GM06990 (cell line): Measurements from ENCODE around the gene CDO1.
"Not testable (repeated sequence)": the region's sequence is repeated elsewhere in the genome, so short reads cannot be mapped to it uniquely, and the experiment has no call there.

Source experiments
- DNase-seq: peaks from one replicate; pipeline ENCODE4 v3.0.0-alpha.2; 2011; ENCODE audit not compliant: insufficient read length; ENCODE audit errors: extremely low read depth
- H3K27me3 ChIP-seq: replicated peaks from 2 replicates; pipeline ENCODE4 v1.6.0; 2011; ENCODE audit warnings: low read length; ENCODE audit not compliant: control insufficient read depth, insufficient read depth
- H3K36me3 ChIP-seq: 2 replicates; pipeline ENCODE4 v1.5.1; 2011; ENCODE audit warnings: low read length; ENCODE audit not compliant: control insufficient read depth, insufficient read depth
- H3K4me3 ChIP-seq: replicated peaks from 2 replicates; pipeline ENCODE4 v1.5.1; 2011; ENCODE audit warnings: low read depth, mild to moderate bottlenecking, control low read depth, low read length
- TF ChIP-seq, protein P1 (sequence below): IDR thresholded peaks from 2 replicates; pipeline ENCODE4 v1.5.1; 2011; ENCODE audit warnings: low read length, control low read depth, mild to moderate bottlenecking, inconsistent platforms; ENCODE audit not compliant: insufficient read depth, poor library complexity, severe bottlenecking

Gene CDO1

DNA sequence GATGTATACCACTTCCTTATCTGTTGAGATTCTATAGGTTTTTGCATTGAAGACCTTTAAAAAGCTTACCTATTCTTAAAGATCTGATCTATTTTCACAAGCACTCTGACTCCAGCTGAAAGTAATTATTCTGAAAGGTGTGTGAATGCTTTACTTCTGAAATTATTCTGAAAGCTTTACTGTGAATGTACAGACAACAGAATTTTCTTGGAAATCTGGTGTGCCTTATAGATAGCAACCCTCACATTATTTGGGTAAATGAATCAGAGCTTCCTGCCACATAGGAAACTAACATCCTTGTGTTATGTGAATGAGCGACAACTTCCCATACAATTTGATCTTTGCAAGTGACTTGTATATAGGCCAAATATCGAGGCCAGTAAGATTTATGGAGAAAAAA is 6.5 kb downstream of the CDO1 start:
- no peaks in the 10 kb centered on the region for H3K36me3 ChIP-seq
- H3K4me3 ChIP-seq, result no peak overlapping the region
- no peak for DNase-seq
- H3K27me3 ChIP-seq, result no peaks in the 10 kb centered on the region
- TF ChIP-seq, protein P1, sequence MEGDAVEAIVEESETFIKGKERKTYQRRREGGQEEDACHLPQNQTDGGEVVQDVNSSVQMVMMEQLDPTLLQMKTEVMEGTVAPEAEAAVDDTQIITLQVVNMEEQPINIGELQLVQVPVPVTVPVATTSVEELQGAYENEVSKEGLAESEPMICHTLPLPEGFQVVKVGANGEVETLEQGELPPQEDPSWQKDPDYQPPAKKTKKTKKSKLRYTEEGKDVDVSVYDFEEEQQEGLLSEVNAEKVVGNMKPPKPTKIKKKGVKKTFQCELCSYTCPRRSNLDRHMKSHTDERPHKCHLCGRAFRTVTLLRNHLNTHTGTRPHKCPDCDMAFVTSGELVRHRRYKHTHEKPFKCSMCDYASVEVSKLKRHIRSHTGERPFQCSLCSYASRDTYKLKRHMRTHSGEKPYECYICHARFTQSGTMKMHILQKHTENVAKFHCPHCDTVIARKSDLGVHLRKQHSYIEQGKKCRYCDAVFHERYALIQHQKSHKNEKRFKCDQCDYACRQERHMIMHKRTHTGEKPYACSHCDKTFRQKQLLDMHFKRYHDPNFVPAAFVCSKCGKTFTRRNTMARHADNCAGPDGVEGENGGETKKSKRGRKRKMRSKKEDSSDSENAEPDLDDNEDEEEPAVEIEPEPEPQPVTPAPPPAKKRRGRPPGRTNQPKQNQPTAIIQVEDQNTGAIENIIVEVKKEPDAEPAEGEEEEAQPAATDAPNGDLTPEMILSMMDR, result no peak

DNA sequence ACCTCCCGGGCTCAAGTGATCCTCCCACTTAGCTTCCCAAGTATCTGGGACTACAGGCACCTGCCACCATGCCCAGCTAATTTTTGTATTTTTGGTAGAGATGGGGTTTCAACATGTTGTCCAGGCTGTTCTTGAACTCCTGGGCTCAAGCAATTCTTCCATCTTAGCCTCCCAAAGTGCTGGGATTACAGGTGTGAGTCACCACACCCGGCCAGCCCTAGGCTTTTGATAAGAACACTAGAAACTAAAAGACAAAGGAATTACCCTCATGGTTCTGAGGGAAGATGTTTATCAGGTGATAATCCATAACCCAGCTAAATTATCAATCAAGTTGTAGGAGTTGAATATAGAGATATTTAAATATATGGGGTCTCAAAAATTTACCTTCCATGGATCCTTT is 8.4 kb downstream of the CDO1 start:
- H3K36me3 ChIP-seq, H3K27me3 ChIP-seq, DNase-seq, H3K4me3 ChIP-seq: not testable (repeated sequence)

DNA sequence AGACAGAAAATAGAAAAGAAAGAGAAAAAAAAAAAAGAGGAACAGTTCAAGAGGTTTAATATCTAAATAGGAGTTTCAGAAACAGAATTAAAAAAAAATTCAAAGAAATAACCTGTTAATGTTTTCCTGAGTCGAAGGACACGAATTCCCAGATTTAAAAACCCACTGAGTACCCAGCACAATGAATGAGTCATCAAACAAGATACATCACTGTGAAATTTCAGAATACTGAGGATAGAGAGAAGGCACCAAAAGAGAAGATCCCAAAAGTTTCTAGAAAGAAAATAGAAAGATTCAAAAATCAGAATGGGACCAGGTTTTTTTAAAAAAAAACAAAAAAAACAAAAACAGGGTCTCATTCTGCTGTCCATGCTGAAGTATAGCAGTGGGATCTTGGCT is 8.8 kb downstream of the CDO1 start:
- H3K27me3 ChIP-seq, result no peaks in the 10 kb centered on the region
- TF ChIP-seq, protein P1, result no peak
- H3K4me3 ChIP-seq, result no peak overlapping the region
- no peak for DNase-seq
- H3K36me3 ChIP-seq, result no peaks in the 10 kb centered on the region

DNA sequence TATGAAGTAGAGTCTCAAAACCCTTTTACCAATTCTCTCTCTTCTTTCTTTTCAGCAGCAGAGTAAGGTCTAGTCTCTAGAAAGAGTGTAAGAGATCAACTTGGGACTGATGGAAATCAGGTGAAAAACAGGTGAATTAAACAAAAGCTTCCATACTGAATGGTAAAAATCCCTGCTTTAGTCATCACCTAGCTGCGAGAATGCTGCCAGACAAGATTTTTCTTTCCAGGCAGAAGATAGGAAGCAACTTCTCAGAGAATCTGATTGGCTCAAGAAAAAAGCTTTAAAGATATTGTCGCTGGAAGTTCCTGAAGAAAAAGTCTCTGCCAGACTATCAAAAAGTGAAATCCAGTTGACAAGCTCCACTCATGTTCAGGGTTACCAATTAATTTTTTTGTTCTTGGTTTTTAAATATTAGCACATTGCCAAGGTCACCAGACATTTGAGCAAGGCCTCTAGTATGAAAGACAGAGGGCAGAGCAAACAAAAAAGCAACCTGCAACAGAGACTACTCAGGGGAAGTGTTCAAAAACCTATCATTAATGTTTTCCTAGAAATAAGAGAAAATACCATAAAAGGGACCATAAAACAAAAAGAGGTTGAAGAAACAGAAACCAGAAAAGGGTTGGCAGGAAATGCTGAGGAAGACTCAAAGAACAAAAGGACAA is 9.3 kb downstream of the CDO1 start:
- Histone ChIP-seq H3K36me3 (no peaks in the 10 kb centered on the region), H3K4me3 (no peak overlapping the region), H3K27me3 (no peaks in the 10 kb centered on the region; the same call in 1 of the 2 replicates)
- DNase-seq, result no peak
- TF ChIP-seq, protein P1, result no peak

DNA sequence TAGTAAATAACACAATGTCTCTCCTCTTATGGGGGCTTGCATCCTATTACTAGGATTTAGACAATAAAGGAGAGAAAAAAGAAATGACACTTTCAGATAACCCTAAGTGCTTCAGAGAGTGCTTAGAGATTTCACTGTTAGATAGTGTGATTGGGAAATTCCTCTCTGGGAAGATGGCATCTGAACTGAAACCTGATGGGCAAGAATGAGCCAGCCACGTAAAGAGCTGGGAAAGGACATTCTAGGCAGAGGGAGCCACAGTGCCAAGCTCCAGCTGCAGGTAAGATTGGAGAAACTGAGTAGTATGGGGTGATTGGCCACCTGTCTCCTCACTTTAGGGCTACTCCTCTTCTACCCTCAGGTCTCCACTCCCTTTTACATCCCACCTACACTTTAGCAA is 14.5 kb downstream of the CDO1 start:
- DNase-seq, result no peak
- H3K27me3 ChIP-seq, result no peaks in the 10 kb centered on the region; the same call in 1 of the 2 replicates
- H3K4me3 ChIP-seq, result no peak overlapping the region
- no peaks in the 10 kb centered on the region for H3K36me3 ChIP-seq
- TF ChIP-seq, protein P1, result no peak

DNA sequence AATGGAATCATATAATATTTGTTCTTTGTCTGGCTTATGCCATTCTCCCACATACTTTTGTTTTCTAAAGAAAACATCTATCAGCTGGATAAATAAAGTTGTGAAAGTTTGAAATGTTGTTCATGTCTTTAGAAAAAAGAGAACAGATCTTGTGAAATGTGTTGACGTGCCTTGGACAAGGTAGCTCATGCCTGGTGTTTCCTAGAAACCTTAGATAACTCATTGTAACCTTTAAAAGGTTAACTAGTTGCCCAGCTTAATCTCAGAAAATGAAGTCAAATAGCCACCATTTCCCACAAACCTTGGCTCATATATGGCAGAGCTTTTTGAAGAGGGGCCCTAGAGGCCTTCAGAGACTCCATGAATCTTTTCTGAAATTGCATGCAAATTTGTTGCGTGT is 15.3 kb downstream of the CDO1 start:
- no peak for DNase-seq
- Histone ChIP-seq H3K27me3 (no peaks in the 10 kb centered on the region; the same call in 1 of the 2 replicates), H3K36me3 (no peaks in the 10 kb centered on the region), H3K4me3 (no peak overlapping the region)
- TF ChIP-seq, protein P1, result no peak
